ENCODE measurements around the gene RPS26.

DNA sequence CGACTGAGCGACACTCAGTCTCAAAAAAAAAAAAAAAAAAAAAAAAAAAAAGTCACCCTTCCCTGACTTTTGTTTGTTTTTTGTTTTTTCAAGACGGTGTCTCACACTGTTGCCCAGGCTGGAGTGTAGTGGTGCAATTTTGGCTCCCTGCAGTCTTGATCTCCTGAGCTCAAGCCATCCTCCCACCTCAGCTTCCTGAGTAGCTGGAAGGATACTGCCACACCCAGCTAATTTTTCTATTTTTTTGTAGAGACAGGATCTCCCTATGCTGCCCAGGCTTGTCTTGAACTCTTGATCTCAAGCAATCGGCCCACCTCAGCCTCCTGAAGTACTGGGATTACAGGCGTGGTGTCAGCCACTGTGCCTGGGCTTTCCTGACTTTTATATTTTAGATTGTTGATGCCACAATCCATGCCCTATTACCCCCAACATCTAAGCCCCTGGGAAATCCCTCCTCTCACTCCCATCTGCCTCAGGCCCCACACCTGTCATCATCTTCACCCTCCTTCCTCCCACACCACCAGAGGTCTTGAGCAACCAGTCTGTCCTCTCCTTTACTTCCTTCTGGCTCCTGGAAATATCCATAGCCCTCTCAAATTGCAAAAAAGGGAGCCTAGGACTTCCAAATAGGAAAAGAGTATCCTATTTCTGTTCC, 13.1 kb upstream of the RPS26 start:
- TF ChIP-seq BHLHE40 (IDR thresholded peaks at IDR 0.05; ENCODE audit: borderline replicate concordance), result no peak
- no peak for TF ChIP-seq FOXM1 (IDR thresholded peaks at IDR 0.05; ENCODE audit: borderline replicate concordance)
- TF ChIP-seq, protein P1, sequence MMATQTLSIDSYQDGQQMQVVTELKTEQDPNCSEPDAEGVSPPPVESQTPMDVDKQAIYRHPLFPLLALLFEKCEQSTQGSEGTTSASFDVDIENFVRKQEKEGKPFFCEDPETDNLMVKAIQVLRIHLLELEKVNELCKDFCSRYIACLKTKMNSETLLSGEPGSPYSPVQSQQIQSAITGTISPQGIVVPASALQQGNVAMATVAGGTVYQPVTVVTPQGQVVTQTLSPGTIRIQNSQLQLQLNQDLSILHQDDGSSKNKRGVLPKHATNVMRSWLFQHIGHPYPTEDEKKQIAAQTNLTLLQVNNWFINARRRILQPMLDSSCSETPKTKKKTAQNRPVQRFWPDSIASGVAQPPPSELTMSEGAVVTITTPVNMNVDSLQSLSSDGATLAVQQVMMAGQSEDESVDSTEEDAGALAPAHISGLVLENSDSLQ (IDR thresholded peaks at IDR 0.05), result no peak
- no peak for TF ChIP-seq SP1 (IDR thresholded peaks at IDR 0.05)
- no peak for TF ChIP-seq SUZ12 (IDR thresholded peaks at IDR 0.05)
- TF ChIP-seq L3MBTL2 (conservative IDR thresholded peaks at IDR 0.05), result no peak

All from HEK293T (cell line).